ENCODE results near the gene ATXN7L2. TPM values are rescaled to one million over a fixed set of nuclear protein-coding genes. Genes with fewer than 3 reads are reported as not detected.

The ATXN7L2 gene
- total and polyA plus RNA-seq, 10 of the 15 experiments (the other 5 are each of a cell fraction or from before 2014, with no cell fraction given): 0.27 to 7.4 (median 4.9) TPM

GRCh38 chr1:109498161-109498801 is 14.6 kb downstream of the ATXN7L2 start (continued):
- no peak for TF ChIP-seq CUX1 (IDR thresholded peaks at IDR 0.05; ENCODE audit: insufficient replicate concordance, low read depth, low read length)
- TF ChIP-seq FOS (IDR thresholded peaks at IDR 0.05; ENCODE audit: borderline replicate concordance, extremely low read depth, insufficient read length): no peak
- TF ChIP-seq IRF4 (IDR thresholded peaks at IDR 0.05; ENCODE audit: low read depth, low read length): no peak
- TF ChIP-seq PBX3 (IDR thresholded peaks at IDR 0.05; ENCODE audit: insufficient replicate concordance, low read depth, low read length): no peak
- TF ChIP-seq NFYB (IDR thresholded peaks at IDR 0.05; ENCODE audit: insufficient read depth, low read depth, low read length): no peak
- no peak for TF ChIP-seq LARP7 (IDR thresholded peaks at IDR 0.05)
- TF ChIP-seq ZNF687 (IDR thresholded peaks at IDR 0.05): no peak
- no peak for TF ChIP-seq SPI1 (IDR thresholded peaks at IDR 0.05; ENCODE audit: borderline replicate concordance, insufficient read depth, low read depth, low read length)
- 0 out of 2 replicates have a peak, but pooled peaks have one; percentile 37 for TF ChIP-seq RB1 (IDR thresholded peaks at IDR 0.05; ENCODE audit: borderline replicate concordance)
- TF ChIP-seq ZBTB4 (CRISPR knock-in tag; IDR thresholded peaks at IDR 0.05): no peak
- peak; percentile 42; the same call in 1 of the 2 replicates for TF ChIP-seq RAD21 (IDR thresholded peaks at IDR 0.05; ENCODE audit: insufficient read depth, low read depth, low read length)
- no peak; the same call in 1 of the 2 replicates for TF ChIP-seq IKZF1 (conservative IDR thresholded peaks at IDR 0.05)
- no peak for TF ChIP-seq YY1 (IDR thresholded peaks at IDR 0.05; ENCODE audit: low read depth, low read length)
- no peak for TF ChIP-seq NRF1 (conservative IDR thresholded peaks at IDR 0.05; ENCODE audit: low read depth, low read length)

All from GM12878 (cell line).